Superior temporal gyrus (tissue), 1 donor: ENCODE measurements around the gene LRMDA.

Source experiments
- DNase-seq: peaks from one replicate; pipeline ENCODE4 v3.0.0-alpha.2; 2016; ENCODE audit errors: extremely low spot score

Gene LRMDA

DNA sequence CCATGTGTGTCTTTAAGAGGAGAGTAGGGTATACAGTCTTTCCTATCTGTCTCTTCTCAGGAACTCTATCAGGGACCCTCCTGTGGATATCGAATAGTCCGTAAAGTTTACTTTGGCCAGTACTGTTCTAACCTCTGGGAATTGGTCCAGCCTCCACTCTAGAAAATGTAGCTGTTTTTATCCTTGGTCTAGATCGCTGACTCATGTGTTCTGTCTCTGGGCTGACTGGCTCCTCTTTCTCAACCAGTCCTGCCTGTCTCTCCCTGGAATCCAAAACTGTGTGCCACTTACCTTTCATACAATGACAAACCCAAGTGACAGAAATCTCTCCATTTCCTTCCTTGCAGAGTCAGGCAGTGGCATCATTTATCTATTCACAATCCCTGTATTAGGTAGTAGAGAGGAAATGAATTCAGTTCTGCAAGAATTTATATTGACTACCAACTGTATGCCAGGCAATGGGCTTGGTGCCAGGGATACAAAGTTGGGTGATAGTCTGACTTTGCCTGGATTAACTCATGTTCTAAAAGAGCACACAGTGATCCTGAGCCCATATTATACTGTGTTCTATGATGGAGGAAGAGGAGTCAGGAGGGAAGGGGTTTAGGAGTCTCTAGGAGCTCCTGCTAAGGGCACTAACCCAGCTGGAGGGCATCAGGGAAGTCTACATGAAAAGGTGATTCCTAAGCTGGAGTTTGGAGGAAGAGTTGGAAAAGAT lies 232.7 kb downstream of the LRMDA start:
- no peak for DNase-seq

GRCh38 chr10:75664968-75665367 lies 233.5 kb downstream of the LRMDA start:
- DNase-seq, result no peak

GRCh38 chr10:75665707-75666106 lies 234.3 kb downstream of the LRMDA start:
- no peak for DNase-seq

- no peak for DNase-seq
These were observed 240.8 kb downstream of the LRMDA start for GRCh38 chr10:75672111-75672671.

DNA sequence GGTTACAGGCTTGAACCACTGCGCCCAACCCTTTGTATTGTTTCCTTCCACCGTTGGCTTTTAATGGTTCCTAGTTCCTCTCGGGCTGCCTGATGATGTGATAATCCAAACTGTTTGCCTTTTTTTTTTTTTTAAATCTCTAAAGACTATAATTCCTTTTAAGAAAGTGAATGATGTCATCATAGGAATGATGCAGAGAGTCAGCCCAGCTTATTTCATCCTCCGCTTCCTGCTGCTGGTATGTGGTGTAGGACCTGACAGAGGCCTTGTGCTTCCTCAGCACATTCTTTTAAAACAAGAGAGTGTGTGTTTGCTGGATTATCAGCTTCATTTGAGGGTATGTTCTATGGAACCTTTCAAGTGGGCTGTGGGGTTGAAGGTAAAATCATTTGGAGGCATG lies 241.4 kb downstream of the LRMDA start:
- DNase-seq, result no peak

- DNase-seq, result no peak
These were observed 246.1 kb downstream of the LRMDA start for GRCh38 chr10:75677541-75677940.

- DNase-seq, result no peak
These were observed 247.1 kb downstream of the LRMDA start for GRCh38 chr10:75678527-75678926.

DNA sequence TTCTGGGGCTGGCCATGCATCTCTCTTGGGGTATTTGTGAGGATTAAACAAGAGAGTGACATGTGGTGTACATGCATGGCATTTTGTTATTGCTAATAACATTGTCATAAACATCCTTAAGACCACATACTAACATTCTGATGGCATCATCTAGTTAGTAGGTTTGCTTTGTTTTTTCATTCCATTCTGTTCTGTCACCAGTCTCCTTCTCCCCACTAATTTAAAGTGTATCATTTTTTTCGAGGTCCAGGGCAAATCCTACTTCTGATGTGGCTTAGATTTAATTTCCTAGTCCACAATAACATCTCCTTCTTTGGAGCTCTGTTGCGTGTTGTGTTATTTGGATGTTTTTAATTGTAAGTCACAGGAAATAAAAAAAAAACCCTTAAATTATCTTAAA lies 248.1 kb downstream of the LRMDA start:
- no peak for DNase-seq

GRCh38 chr10:75681334-75681733 lies 249.9 kb downstream of the LRMDA start:
- DNase-seq, result no peak

DNA sequence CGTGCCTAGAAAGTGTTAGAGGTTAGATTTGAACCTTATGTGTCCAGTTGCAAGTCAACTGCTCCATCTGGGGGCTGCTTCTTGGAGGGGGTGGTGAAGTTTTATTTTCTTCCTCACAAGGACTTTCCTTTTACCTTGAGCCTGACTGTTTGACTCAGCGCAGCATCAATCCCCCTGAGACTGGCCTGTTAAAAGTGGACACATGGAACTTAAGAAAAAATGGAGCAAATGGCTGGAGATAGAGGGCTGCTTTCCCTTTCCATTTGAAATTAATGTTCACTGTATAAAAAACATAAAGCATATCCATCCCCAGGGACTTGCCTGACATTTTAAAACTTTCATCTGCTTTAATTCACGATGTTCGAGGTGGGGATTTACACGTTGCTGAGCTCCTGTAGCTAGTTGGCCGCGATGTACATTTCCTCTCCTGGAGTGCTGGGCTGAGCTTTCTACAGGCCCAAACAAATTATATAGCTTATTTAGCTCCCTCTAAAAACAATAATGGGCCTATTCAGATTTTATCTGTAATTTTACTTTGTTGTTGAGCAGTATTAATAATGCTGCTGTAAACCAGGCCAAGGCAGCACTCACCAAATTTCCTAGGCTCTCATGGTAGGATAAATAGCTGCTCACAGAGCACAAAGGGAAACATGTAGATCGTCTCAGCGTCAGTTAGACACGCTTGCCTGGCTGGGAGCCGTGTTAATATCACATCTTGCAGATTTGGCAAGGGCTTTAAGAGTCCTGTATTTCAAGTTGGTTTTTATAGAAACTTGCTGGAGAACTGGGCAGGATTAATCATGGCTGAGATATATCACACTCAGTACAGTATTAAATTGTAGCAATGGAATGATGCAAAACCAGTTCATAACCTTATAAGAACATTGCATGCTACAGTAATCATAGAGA lies 251.5 kb downstream of the LRMDA start:
- DNase-seq, result no peak

DNA sequence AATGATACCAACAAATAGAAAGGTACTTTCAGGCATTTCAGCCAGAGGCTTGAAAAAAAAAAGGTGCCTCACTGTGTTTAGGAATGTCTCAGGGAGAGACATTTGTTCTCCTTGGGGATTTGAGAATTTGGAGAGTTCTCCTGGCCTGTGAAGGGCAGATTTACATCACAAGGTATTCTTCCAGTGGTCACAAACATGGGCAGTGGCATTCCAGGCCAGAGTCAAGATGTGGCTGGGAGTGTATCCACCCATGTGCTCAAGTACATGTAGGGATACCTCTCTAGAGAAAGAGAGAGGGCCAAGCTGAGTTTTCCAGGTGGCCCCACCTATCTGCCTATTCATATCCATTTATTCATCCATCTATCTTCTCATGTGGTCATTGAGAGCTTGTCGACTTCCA lies 253.8 kb downstream of the LRMDA start:
- DNase-seq, result no peak

DNA sequence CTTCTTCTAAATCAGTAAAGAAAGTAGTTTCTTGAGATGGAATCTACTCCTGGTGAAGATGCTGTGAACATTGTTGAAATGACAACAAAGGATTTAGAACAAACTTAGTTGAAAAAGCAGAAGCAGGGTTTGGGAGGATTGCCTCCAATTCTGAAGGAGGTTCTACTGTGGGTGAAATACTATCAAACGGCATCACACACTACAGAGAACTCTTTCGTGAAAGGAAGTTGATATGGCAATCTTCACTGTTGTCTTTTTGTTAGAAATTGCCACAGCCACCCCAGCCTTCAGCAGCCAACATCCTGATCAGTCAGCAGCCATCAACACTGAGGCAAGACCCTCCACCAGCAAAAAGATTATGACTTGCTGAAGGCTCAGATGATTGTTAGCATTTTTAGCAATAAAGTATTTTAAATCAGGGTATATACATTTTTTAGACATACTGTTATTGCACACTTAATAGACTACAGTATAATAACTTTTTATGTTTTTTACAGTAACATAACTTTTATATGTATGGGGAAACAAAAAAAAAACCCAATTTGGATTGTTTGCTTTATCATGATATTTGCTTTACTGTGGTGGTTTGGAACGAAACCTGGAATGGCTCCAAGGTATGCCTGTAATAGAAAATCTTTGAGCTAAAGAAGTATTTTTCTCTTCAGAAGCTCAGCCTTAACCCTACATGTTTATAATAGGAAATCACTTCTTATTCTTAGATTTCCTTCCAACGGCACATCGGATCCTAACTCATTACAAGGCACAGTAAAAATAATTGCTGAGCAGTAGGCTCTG lies 257.3 kb downstream of the LRMDA start:
- DNase-seq, result no peak

DNA sequence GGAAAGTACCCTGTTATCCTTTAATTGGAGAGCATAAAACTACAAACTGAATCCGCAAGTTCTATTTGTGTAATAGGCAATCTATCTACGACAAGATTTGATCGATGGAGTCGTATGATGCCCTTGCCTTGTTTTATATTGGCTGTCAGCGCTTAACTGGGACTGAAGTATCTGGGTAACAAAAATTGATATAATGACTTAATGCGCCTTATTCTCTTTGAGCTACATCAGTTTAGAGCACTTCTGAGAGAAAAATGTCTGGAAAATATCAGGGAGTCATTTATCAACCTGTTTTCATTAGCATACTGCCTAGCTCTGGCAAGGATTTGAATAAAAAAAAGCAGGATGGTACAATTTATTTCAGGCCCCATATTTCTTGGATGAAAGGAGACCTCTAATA lies 262.1 kb downstream of the LRMDA start:
- no peak for DNase-seq

- no peak for DNase-seq
These were observed 262.8 kb downstream of the LRMDA start for GRCh38 chr10:75694269-75694668.

DNA sequence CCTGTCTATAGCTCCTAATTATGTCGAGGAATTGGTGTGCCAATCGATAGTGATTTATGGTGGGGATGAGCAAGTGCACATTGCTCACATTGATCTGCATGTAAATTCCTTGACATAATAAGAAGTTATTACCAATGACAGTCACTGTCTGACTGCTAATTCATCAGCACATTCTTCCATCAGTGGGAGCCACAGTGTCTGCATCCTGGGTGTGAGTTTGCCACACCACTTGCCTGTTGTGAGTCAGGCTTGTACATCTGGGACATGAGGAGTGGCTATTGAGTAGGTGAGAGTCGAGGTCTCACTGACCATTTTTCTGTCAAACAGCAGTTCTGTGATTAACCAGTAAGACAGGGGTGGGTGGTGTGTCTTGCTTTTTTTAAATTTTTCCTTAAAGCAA lies 263.4 kb downstream of the LRMDA start:
- no peak for DNase-seq

GRCh38 chr10:75695994-75696393 lies 264.6 kb downstream of the LRMDA start:
- DNase-seq, result no peak

GRCh38 chr10:75696536-75696935 lies 265.1 kb downstream of the LRMDA start:
- DNase-seq, result no peak

GRCh38 chr10:75703191-75703854 lies 271.9 kb downstream of the LRMDA start:
- DNase-seq, result no peak

GRCh38 chr10:75705426-75705825 lies 274.0 kb downstream of the LRMDA start:
- DNase-seq, result no peak

- DNase-seq, result no peak
These were observed 275.8 kb downstream of the LRMDA start for GRCh38 chr10:75707080-75707840.

- no peak for DNase-seq
These were observed 276.6 kb downstream of the LRMDA start for GRCh38 chr10:75708060-75708459.
